HL-60 (cell line): ENCODE measurements around the gene AMZ1.

Experiments used
- DNase-seq, 2 experiments: peaks; one replicate each; pipeline ENCODE4 v3.0.0-alpha.2; 2010 to 2020; ENCODE audit warnings: low read depth in 1 of 2, low spot score in 1 of 2
- H3K27ac ChIP-seq: fragments of 250-450 bp; sonication (Bioruptor Pico); replicated peaks from 2 replicates; pipeline ENCODE4 v1.5.1; 2020; ENCODE audit warnings: mild to moderate bottlenecking, moderate library complexity
- H3K27me3 ChIP-seq: fragments of 250-450 bp; sonication (Bioruptor Pico); 2 replicates; pipeline ENCODE4 v1.5.1; 2021; ENCODE audit warnings: mild to moderate bottlenecking, moderate library complexity; ENCODE audit not compliant: insufficient read depth, poor library complexity, severe bottlenecking
- H3K4me3 ChIP-seq: replicated peaks from 2 replicates; pipeline ENCODE4 v1.5.1; 2011; ENCODE audit warnings: mild to moderate bottlenecking, control low read depth, low read length; ENCODE audit not compliant: insufficient read depth
- GABPA ChIP-seq: IDR thresholded peaks from 2 replicates; pipeline ENCODE4 v1.6.1; 2012; ENCODE audit warnings: low read depth
- POLR2AphosphoS5 ChIP-seq: IDR thresholded peaks from 2 replicates; pipeline ENCODE4 v1.6.1; 2012; ENCODE audit warnings: low read depth
- SPI1 ChIP-seq: IDR thresholded peaks from 2 replicates; pipeline ENCODE4 v1.6.1; 2012; ENCODE audit warnings: low read depth, mild to moderate bottlenecking, borderline replicate concordance
- TF ChIP-seq, protein P1 (sequence below): IDR thresholded peaks from 2 replicates; pipeline ENCODE4 v1.6.1; 2012; ENCODE audit warnings: low read depth; ENCODE audit not compliant: insufficient replicate concordance
- TF ChIP-seq, protein P2 (sequence below): IDR thresholded peaks from one replicate; pipeline ENCODE4 v1.5.1; 2011; ENCODE audit warnings: low read length, control low read depth, inconsistent platforms; ENCODE audit not compliant: insufficient read depth

Gene AMZ1

DNA sequence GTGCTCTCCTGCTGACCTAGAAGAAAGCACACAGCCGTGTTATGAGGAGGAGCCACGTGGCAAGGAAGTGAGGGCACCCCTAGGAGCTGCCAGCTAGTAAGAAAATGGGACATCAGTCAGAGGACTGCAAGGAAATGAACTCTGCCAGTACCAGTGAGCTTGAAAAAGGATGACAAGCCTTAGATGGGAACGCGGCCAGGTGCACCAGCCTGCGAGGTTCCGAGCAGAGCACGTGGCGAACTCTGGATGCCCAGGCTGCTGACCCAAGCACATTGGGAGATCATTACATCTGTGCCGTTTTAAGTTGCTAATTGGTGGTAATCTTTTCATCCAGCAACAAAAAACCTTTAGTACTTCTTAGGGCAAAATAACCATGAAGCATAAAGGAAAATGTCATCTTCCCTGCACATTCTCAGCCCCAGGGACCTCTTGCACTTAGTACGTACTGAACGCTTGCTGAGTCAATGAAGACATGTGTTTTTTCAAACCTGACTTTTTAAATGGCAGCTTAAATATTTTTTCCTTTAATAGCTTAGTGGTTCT, 69.4 kb downstream of the AMZ1 start:
- Histone ChIP-seq H3K27ac (peak overlapping the region; percentile 67), H3K4me3 (no peak overlapping the region), H3K27me3 (no peaks in the 10 kb centered on the region)
- TF ChIP-seq, protein P1, sequence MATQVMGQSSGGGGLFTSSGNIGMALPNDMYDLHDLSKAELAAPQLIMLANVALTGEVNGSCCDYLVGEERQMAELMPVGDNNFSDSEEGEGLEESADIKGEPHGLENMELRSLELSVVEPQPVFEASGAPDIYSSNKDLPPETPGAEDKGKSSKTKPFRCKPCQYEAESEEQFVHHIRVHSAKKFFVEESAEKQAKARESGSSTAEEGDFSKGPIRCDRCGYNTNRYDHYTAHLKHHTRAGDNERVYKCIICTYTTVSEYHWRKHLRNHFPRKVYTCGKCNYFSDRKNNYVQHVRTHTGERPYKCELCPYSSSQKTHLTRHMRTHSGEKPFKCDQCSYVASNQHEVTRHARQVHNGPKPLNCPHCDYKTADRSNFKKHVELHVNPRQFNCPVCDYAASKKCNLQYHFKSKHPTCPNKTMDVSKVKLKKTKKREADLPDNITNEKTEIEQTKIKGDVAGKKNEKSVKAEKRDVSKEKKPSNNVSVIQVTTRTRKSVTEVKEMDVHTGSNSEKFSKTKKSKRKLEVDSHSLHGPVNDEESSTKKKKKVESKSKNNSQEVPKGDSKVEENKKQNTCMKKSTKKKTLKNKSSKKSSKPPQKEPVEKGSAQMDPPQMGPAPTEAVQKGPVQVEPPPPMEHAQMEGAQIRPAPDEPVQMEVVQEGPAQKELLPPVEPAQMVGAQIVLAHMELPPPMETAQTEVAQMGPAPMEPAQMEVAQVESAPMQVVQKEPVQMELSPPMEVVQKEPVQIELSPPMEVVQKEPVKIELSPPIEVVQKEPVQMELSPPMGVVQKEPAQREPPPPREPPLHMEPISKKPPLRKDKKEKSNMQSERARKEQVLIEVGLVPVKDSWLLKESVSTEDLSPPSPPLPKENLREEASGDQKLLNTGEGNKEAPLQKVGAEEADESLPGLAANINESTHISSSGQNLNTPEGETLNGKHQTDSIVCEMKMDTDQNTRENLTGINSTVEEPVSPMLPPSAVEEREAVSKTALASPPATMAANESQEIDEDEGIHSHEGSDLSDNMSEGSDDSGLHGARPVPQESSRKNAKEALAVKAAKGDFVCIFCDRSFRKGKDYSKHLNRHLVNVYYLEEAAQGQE: no peak
- no peak for TF ChIP-seq POLR2AphosphoS5
- TF ChIP-seq SPI1: no peak
- TF ChIP-seq, protein P2, sequence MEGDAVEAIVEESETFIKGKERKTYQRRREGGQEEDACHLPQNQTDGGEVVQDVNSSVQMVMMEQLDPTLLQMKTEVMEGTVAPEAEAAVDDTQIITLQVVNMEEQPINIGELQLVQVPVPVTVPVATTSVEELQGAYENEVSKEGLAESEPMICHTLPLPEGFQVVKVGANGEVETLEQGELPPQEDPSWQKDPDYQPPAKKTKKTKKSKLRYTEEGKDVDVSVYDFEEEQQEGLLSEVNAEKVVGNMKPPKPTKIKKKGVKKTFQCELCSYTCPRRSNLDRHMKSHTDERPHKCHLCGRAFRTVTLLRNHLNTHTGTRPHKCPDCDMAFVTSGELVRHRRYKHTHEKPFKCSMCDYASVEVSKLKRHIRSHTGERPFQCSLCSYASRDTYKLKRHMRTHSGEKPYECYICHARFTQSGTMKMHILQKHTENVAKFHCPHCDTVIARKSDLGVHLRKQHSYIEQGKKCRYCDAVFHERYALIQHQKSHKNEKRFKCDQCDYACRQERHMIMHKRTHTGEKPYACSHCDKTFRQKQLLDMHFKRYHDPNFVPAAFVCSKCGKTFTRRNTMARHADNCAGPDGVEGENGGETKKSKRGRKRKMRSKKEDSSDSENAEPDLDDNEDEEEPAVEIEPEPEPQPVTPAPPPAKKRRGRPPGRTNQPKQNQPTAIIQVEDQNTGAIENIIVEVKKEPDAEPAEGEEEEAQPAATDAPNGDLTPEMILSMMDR: no peak
- no peak for TF ChIP-seq GABPA
- DNase-seq: no peak

DNA sequence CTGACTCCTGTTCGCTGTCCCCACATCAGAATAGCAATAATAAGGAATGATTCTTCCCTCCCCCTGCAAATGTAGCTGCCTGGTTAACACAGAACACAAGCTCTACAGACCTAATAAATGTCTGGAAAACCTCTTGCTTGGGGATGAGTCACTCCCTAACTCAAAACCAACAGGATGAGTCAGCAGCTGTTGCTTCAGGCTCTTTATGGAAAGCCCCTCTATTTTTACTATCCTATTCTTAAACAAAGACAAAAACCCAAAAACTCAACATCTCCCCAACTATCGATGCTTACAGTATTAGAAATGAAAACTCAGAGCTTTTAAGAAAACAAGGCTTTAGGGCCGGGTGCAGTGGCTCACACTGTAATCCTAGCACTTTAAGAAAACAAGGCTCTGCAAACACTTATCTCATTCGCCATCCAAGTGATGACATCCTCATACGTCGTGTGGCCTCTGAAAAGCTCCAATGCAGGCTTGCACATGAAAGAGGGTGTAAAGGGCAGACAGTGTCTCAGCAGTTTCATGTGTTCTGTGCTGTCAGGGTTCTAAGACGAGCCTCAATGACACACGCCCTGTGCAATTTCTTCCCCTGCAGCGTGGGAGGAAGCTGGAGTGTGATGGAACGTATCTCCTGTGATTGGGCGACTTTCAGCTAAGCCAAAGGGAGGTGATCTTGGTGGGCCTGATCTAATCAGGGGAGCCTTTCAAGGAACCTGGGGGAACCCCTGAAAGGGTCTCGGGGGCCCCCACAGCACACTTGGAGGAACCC, 70.1 kb downstream of the AMZ1 start:
- H3K4me3 ChIP-seq: no peak overlapping the region
- peak overlapping the region; percentile 67 for H3K27ac ChIP-seq
- no peaks in the 10 kb centered on the region for H3K27me3 ChIP-seq
- DNase-seq: peak; percentile 79 to 80
- TF ChIP-seq, protein P1: no peak
- no peak for TF ChIP-seq GABPA
- TF ChIP-seq SPI1: no peak
- no peak for TF ChIP-seq POLR2AphosphoS5
- TF ChIP-seq, protein P2: no peak

DNA sequence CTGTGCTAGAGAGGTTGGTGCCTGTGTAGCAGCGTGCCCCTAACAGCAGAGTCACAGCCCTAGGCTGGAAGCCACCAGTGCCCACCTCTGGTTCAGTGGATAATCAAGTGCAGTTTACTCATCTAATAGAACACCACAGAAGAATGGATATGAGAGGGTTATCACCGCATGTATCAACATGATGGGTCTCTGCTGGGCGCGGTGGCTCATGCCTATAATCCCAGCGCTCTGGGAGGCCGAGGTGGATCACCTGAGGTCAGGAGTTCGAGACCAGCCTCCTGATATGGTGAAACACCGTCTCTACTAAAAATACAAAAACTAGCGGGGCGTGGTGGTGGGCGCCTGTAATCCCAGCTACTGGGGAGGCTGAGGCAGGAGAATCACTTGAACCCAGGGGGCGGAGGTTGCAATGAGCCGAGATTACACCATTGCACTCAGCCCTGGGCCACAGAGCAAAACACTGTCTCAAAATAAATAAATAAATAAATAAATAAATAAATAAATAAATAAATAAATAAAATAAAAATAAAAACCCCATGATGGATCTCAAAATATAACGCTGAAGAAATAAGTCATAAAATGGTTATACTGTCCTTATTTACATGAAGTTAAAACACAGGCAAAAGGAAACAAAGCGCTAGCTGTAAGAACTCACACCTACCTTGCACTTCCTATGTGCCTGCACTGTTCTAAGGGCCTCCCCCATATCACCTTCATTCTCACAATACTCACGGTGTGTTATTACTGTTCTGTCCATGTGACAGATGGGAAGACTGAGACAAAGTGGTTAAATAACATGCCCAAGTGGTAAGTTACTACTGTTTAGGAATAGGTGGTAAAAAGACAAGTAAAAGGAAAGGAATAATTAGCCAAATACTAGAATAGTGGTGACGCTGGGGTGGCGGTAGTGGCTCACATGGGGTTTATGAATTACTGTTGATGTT, 70.9 kb downstream of the AMZ1 start:
- Histone ChIP-seq H3K27me3 (no peaks in the 10 kb centered on the region), H3K4me3 (no peak overlapping the region), H3K27ac (peak overlapping the region; percentile 67)
- TF ChIP-seq, protein P1: no peak
- no peak for DNase-seq
